WERI-Rb-1 (cell line): ENCODE measurements around the gene ZNF652.

Experiments used
- DNase-seq: peaks from one replicate; pipeline ENCODE4 v3.0.0-alpha.2; 2020
- H3K27ac ChIP-seq: fragments of 250-450 bp; sonication (Bioruptor Pico); 2 replicates; pipeline ENCODE4 v1.5.1; 2020; ENCODE audit warnings: mild to moderate bottlenecking, moderate library complexity
- H3K27me3 ChIP-seq: fragments of 250-450 bp; sonication (Bioruptor Pico); 2 replicates; pipeline ENCODE4 v1.5.1; 2021; ENCODE audit warnings: mild to moderate bottlenecking, low read depth, moderate library complexity; ENCODE audit not compliant: insufficient read depth, severe bottlenecking
- H3K36me3 ChIP-seq: fragments of 250-450 bp; sonication (Bioruptor Pico); 2 replicates; pipeline ENCODE4 v1.5.1; 2020; ENCODE audit warnings: mild to moderate bottlenecking, moderate library complexity
- H3K4me3 ChIP-seq: 2 replicates; pipeline ENCODE4 v1.5.1; 2011; ENCODE audit warnings: low read depth, mild to moderate bottlenecking, control low read depth, low read length
- H3K9me3 ChIP-seq: fragments of 250-450 bp; sonication (Bioruptor Pico); 2 replicates; pipeline ENCODE4 v1.5.1; 2021; ENCODE audit warnings: mild to moderate bottlenecking, moderate library complexity; ENCODE audit not compliant: severe bottlenecking
- TF ChIP-seq, protein P1 (sequence below): IDR thresholded peaks from 2 replicates; pipeline ENCODE4 v1.5.1; 2011; ENCODE audit warnings: low read depth, mild to moderate bottlenecking, control low read depth, inconsistent platforms, low read length

The ZNF652 gene

DNA sequence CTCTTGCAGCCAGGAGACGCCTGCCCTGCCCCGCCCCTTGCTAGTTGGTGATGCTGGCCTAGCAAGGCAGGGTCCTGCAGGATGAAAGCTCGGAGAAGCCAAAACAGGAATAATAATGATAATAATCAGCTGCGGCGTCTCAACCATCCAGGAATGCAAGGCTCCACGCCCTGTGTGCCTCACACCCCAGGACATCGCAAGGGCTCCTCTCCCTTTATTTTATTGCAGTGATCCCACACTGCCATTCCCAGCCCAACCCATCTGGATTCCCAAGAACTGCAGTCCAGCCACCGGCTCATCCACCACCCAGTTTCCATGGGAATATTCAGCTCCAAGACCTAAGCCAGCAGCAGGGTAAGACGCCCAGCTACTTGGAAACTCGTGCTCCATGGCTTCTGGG lies 21.0 kb upstream of the ZNF652 start:
- Histone ChIP-seq H3K27ac (no peak overlapping the region), H3K36me3 (no peaks in the 10 kb centered on the region), H3K4me3 (no peak overlapping the region), H3K9me3 (peaks cover 9% of the 10 kb centered on the region), H3K27me3 (no peaks in the 10 kb centered on the region)
- TF ChIP-seq, protein P1, sequence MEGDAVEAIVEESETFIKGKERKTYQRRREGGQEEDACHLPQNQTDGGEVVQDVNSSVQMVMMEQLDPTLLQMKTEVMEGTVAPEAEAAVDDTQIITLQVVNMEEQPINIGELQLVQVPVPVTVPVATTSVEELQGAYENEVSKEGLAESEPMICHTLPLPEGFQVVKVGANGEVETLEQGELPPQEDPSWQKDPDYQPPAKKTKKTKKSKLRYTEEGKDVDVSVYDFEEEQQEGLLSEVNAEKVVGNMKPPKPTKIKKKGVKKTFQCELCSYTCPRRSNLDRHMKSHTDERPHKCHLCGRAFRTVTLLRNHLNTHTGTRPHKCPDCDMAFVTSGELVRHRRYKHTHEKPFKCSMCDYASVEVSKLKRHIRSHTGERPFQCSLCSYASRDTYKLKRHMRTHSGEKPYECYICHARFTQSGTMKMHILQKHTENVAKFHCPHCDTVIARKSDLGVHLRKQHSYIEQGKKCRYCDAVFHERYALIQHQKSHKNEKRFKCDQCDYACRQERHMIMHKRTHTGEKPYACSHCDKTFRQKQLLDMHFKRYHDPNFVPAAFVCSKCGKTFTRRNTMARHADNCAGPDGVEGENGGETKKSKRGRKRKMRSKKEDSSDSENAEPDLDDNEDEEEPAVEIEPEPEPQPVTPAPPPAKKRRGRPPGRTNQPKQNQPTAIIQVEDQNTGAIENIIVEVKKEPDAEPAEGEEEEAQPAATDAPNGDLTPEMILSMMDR: no peak
- DNase-seq: no peak

DNA sequence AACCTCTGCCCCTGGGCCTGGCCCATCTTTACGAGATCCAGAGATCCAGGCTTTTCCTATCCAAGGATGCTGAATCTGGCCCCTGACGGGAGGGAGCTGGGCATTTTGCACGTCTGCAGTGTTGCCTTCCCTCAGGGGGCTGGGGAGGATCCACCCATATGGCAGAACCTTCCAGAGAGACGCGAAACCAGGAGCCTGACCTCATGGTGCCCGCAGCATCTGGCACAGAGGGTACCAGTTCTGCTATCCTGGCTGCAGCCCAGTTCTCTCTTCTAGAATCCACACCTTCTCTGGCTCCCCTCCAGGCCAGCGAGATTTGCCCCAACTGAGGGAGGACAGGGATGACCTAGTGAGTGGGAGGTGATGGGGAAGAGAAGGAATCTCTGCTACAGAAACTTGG lies 20.5 kb upstream of the ZNF652 start:
- Histone ChIP-seq H3K36me3 (no peaks in the 10 kb centered on the region), H3K27me3 (no peaks in the 10 kb centered on the region), H3K9me3 (peaks cover 9% of the 10 kb centered on the region), H3K4me3 (no peak overlapping the region), H3K27ac (no peak overlapping the region)
- TF ChIP-seq, protein P1: no peak
- no peak for DNase-seq

DNA sequence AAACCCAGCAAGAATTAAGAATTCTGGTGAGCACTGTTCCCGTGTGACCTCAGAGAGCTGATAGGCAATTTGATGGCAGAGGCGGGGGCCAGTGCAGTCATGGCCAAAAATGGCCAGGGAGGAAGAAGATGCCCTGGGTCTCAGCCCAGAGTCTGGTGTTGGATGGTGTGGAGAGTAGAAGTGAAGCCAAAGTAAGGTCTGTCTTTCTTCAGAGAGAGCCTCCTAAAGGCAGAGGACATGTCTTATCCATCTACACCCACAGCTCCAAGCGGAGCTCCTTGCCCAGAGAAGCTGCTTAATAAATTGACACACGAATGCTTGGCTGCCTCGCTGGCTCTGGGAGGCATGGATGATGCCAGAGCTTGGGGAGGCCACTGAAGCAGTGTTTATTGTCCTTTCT lies 19.7 kb upstream of the ZNF652 start:
- no peak overlapping the region for H3K4me3 ChIP-seq
- H3K27me3 ChIP-seq: no peaks in the 10 kb centered on the region
- TF ChIP-seq, protein P1: no peak
- no peaks in the 10 kb centered on the region for H3K36me3 ChIP-seq
- no peak overlapping the region for H3K27ac ChIP-seq
- no peak for DNase-seq
- peaks cover 13% of the 10 kb centered on the region for H3K9me3 ChIP-seq

DNA sequence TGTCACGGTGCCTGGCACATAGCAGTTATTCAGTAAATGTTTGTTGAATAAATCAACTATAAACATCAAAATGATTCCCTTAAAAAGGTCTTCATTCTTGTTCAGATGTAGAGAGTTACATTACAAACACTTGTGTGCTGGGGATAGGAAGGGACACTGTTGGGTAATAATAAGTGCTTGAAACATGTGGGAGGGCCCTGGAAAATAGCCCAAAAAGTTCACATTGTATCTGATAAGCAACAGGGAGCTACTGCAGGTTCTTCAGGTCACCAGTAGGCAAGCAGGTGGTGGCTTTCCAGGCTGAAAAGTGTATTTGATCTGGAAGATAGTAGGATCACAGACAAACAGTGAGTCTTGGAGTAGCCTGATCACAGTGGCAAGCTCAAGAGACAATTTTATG lies 19.0 kb upstream of the ZNF652 start:
- TF ChIP-seq, protein P1: no peak
- H3K4me3 ChIP-seq: no peak overlapping the region
- H3K27me3 ChIP-seq: no peaks in the 10 kb centered on the region
- no peak for DNase-seq
- no peaks in the 10 kb centered on the region for H3K36me3 ChIP-seq
- peaks cover 13% of the 10 kb centered on the region for H3K9me3 ChIP-seq
- no peak overlapping the region for H3K27ac ChIP-seq

DNA sequence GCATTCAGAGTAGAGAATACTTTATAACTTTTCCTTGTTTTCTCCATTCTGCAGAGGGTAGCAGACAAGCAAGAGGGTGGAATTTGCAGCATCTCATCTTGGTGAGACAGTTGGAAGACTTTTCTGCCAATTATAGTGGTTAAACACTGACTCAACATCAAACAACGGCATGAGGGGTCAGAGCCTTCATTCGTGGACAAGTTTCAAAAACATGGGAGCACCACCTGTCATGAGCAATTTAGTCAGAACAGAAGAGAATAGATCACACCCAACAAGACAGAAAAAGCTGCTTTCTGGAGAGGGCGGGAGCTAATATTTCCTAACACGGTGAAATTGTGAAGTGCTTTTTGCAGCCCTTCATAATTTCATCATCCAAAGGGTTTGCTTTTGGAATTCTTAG lies 17.9 kb upstream of the ZNF652 start:
- Histone ChIP-seq H3K4me3 (no peak overlapping the region), H3K27me3 (no peaks in the 10 kb centered on the region), H3K36me3 (no peaks in the 10 kb centered on the region), H3K27ac (no peak overlapping the region), H3K9me3 (peaks cover 13% of the 10 kb centered on the region)
- TF ChIP-seq, protein P1: no peak
- DNase-seq: no peak

DNA sequence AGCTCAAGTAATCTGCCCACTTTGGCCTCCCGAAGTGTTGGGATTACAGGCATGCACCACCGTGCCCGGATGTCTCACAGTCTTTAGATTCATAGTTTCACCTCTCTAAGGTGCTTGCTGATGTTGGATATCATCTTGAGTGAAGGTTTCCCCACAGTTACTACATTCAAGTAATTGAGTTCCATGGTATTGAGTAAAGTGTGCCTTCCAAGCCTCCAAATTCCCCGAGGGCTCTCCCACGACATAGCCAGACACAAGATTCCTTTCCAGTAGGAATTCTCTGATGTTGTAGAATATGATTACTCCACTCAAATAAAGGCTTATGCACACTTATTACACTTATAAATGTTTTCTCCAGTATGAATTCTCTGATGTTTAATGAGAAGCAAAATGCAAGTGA lies 16.3 kb upstream of the ZNF652 start:
- Histone ChIP-seq H3K27ac (no peak overlapping the region), H3K36me3 (no peaks in the 10 kb centered on the region), H3K4me3 (no peak overlapping the region), H3K9me3 (peaks cover 13% of the 10 kb centered on the region), H3K27me3 (no peaks in the 10 kb centered on the region)
- DNase-seq: no peak
- TF ChIP-seq, protein P1: no peak
